ENCODE results near the gene LTB4R2.

GRCh38 chr14:24360281-24360680 lies 50.3 kb downstream of the LTB4R2 start:
- TF ChIP-seq CTCF (IDR thresholded peaks at IDR 0.05) (no peak), POLR2AphosphoS5 (IDR thresholded peaks at IDR 0.05) (no peak), POLR2A (IDR thresholded peaks at IDR 0.05) (no peak)

All from prostate gland (tissue), 2 donors.